Middle frontal gyrus (tissue), 1 donor: ENCODE data around the gene MYRFL.
"Not testable (repeated sequence)": the region's sequence is repeated elsewhere in the genome, so short reads cannot be mapped to it uniquely, and the experiment has no call there.

Experiments used
- DNase-seq: peaks from one replicate; pipeline ENCODE4 v3.0.0-alpha.2; 2015; ENCODE audit warnings: low spot score; ENCODE audit errors: extremely low spot score

The MYRFL gene

GRCh38 chr12:69824966-69825560 lies at the start of gene MYRFL:
Gene MYRFL, plus strand, starts transcription at chr12:69825227. Its CDS starts 291 bp downstream, at chr12:69825518.
- no peak for DNase-seq

GRCh38 chr12:69779928-69780327 lies 45.1 kb upstream of the MYRFL start:
- DNase-seq, result no peak

GRCh38 chr12:69783365-69783764 lies 41.7 kb upstream of the MYRFL start:
- no peak for DNase-seq

GRCh38 chr12:69789351-69789750 lies 35.7 kb upstream of the MYRFL start:
- no peak for DNase-seq

GRCh38 chr12:69792533-69792932 lies 32.5 kb upstream of the MYRFL start:
- no peak for DNase-seq

GRCh38 chr12:69807101-69807897 lies 17.7 kb upstream of the MYRFL start:
- not testable (repeated sequence) for DNase-seq

- DNase-seq, result no peak
These were observed 14.0 kb upstream of the MYRFL start for GRCh38 chr12:69810870-69811498.

- DNase-seq, result no peak
These were observed 8.9 kb upstream of the MYRFL start for GRCh38 chr12:69816082-69816481.

- no peak for DNase-seq
These were observed 4.0 kb upstream of the MYRFL start for GRCh38 chr12:69821032-69821455.

GRCh38 chr12:69821456-69822159 lies 3.4 kb upstream of the MYRFL start:
- no peak for DNase-seq

GRCh38 chr12:69822201-69822860 lies 2.7 kb upstream of the MYRFL start:
- DNase-seq, result no peak

- no peak for DNase-seq
These were observed 999 bp upstream of the MYRFL start for GRCh38 chr12:69824028-69824427.

- no peak for DNase-seq
These were observed 3.9 kb downstream of the MYRFL start for GRCh38 chr12:69828897-69829296.

- DNase-seq, result no peak
These were observed 8.7 kb downstream of the MYRFL start for GRCh38 chr12:69833696-69834095.

GRCh38 chr12:69834147-69834546 lies 9.1 kb downstream of the MYRFL start:
- no peak for DNase-seq

GRCh38 chr12:69834576-69834975 lies 9.5 kb downstream of the MYRFL start:
- DNase-seq, result no peak

GRCh38 chr12:69835081-69835480 lies 10.1 kb downstream of the MYRFL start:
- DNase-seq, result no peak

- no peak for DNase-seq
These were observed 11.0 kb downstream of the MYRFL start for GRCh38 chr12:69836015-69836414.

GRCh38 chr12:69837191-69837590 lies 12.2 kb downstream of the MYRFL start:
- DNase-seq, result no peak

- no peak for DNase-seq
These were observed 12.8 kb downstream of the MYRFL start for GRCh38 chr12:69837657-69838415.

- no peak for DNase-seq
These were observed 15.7 kb downstream of the MYRFL start for GRCh38 chr12:69840727-69841126.
